ENCODE measurements around the gene GAREM2.

Gene GAREM2

DNA sequence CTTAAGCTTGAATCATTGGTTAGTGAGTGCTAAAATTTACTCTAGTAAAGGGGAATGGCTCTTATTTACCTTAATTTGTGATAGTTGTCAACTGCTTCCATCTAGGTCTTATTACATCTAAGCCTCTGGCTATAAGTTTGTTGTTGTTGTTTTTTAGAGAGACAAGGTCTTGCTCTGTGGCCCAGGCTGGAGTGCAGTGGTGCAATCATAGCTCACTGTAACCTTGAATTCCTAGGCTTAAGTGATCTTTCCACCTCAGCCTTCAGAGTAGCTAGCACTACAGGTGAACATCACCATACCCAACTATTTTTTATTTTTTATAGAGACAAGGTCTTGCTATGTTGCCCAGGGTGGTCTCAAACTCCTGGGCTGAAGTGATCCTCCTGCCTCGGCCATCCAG is 65.0 kb downstream of the GAREM2 start:
- no peak for DNase-seq (ENCODE audit: low spot score)

GRCh38 chr2:26238311-26238958 is 65.5 kb downstream of the GAREM2 start:
- DNase-seq (ENCODE audit: low spot score), result no peak
